Fibroblast of skin of left biceps (primary cell): ENCODE data around the gene RABL6.
A peak's percentile ranks its signal among the peaks of the same experiment; 100 is the strongest.
"Not testable (repeated sequence)": the region's sequence is repeated elsewhere in the genome, so short reads cannot be mapped to it uniquely, and the experiment has no call there.

ENCODE experiments used
- DNase-seq, 2 experiments: peaks; one replicate each; pipeline ENCODE4 v3.0.0-alpha.2; 2013; ENCODE audit warnings: low read depth in 2 of 2

Gene RABL6

DNA sequence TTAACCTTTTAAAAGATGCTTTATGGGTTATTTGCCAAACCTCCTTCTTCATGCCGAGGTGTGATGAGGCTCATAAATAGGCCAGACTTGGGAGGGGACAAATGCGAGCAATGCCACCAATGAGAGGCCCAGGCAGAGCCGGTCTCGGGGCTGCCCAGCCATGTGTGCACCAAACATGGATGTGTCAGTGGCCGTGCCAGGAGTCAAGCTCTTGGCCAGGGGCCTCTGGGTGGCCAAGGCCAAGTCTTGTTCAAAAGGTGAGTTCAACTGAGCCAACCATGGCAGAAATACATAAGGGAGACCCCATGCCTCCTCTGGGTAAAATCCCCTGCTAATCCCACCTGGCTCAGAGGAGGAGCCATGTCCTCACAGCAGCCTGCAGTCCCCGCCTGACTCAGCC lies 32.6 kb upstream of the RABL6 start:
- no peak for DNase-seq

GRCh38 chr9:136776947-136777346 lies 30.8 kb upstream of the RABL6 start:
- DNase-seq: no peak

DNA sequence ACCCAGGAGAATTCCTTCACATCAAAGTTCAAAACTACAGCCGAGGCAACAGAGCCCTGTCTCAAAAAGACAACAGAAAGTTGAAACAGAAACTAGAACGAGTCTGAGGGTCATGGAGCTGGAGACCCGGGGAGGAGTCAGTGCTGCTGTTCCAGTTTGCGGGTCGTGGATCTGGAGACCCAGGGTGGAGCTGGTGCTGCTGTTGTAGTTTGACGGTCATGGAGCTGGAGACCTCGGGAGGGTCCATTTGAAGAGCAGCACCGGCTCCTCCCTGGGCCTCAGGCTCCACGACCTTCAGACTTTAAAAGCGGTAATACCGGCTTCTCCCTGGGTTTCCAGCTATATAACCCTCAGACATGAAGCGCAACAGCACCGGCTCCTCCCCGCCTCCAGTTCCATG lies 30.4 kb upstream of the RABL6 start:
- no peak for DNase-seq

- DNase-seq: no peak
These were observed 27.9 kb upstream of the RABL6 start for GRCh38 chr9:136779808-136780207.

DNA sequence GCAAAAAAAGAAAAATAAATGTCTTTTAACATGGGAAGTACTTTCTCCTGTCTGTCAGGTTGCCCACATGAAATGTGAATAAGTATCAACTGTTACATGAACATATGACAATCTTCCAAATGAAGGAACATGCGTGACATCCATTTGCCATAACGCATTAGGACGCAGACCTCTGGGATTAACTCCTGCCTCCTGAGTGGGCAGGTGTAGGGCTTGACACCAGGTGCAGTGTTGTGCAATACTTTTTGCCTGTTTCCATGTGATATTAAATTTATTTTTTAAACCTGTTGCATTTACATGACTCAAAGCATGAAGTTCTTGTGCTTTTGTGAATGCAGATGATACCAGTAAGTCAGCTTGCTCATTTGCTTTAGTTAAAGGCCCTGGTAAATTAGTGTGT lies 25.3 kb upstream of the RABL6 start:
- no peak for DNase-seq

DNA sequence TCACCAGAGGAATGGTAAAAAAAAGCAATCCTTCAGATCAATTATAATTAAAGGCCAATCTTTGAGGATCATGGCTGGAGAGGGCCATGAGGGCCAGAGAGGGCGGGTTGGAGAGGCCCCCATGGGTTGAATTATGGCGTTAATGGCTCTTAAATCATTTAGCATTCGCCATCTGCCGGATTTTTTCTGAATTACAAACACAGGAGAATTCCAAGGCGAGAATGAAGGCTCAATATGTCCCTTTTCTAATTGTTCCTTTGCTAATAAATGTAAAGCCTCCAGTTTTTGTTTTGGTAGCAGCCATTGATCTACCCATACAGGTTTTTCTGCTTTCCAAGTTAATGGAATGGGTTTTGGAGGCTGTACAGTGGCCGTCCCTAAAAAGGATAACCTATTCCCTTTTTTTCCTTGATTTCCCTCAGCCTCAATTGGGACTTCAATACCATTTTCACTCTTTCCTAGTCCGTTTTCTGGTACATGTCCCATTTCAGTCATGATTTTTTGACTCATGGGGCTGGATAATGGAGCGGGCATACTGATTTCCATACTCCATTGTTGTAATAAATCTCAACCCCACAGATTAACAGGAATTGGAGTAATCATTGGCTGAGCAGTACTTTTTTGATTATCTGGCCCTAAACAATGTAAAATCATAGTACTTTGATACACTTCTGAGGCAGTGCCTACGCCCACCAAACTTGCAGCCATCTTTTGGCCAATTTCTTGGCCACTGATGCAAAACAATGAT lies 23.3 kb upstream of the RABL6 start:
- no peak for DNase-seq

GRCh38 chr9:136784997-136785361 lies 22.8 kb upstream of the RABL6 start:
- DNase-seq: no peak

GRCh38 chr9:136785565-136786355 lies 22.0 kb upstream of the RABL6 start:
- DNase-seq: not testable (repeated sequence)

GRCh38 chr9:136786451-136786850 lies 21.3 kb upstream of the RABL6 start:
- no peak for DNase-seq

DNA sequence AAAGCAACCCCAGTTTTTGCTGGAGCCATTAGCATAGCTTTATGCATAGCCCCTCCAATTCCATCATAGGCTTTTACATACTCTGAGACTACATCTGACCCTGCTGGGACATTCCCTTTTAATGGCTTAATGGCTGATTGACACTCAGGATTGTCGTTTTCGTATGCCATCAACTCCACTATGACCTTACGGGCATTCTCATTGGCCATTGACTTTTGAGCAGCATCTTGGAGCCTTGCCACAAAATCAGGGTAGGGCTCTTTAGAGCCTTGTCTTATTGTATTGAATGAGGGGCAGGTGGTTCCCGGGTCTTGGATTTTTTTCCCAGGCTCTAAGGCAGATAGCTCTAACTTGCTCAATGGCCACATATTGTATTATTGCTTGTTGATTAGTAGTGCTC lies 20.8 kb upstream of the RABL6 start:
- DNase-seq: not testable (repeated sequence)

GRCh38 chr9:136787690-136788400 lies 19.9 kb upstream of the RABL6 start:
- no peak for DNase-seq

DNA sequence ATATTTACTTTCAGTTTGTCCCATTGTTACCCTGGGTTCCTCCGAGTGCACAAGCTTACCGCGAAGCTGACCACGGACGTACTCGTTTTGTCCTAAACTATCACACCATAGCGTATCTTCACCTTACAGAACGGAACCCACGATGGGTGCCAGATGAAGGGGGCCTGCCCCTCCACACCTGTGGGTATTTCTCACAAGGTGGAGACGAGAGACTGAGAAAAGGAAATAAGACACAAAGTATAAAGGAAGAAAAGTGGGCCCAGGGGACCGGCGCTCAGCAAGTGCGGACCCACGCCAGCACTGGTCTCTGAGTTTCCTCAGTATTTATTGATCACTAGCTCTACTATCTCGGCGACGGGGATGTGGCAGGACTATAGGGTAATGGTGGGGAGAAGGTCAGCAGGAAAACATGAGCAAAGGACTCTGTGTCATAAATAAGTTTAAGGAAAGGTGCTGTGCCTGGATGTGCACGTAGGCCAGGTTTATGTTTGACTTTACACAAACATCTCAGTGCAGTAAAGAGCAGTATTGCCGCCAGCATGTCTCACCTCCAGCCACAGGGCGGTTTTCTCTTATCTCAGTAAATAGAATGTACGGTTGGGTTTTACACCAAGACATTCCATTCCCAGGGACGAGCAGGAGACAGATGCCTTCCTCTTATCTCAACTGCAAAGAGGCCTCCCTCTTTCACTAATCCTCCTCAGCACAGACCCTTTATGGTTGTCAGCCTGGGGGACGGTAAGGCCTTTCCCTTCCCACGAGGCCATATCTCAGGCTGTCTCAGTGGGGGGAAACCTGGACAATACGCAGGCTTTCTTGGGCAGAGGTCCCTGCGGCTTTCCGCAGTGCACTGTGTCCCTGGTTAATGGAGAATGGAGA lies 18.9 kb upstream of the RABL6 start:
- DNase-seq: not testable (repeated sequence)

GRCh38 chr9:136789523-136789937 lies 18.2 kb upstream of the RABL6 start:
- no peak for DNase-seq

GRCh38 chr9:136790640-136791515 lies 16.9 kb upstream of the RABL6 start, which contains the start of gene TMEM141:
TSS of gene TMEM141 (plus strand) at chr9:136791344. CDS start at chr9:136791371, 27 bp downstream.
- DNase-seq: peak; percentile 98

DNA sequence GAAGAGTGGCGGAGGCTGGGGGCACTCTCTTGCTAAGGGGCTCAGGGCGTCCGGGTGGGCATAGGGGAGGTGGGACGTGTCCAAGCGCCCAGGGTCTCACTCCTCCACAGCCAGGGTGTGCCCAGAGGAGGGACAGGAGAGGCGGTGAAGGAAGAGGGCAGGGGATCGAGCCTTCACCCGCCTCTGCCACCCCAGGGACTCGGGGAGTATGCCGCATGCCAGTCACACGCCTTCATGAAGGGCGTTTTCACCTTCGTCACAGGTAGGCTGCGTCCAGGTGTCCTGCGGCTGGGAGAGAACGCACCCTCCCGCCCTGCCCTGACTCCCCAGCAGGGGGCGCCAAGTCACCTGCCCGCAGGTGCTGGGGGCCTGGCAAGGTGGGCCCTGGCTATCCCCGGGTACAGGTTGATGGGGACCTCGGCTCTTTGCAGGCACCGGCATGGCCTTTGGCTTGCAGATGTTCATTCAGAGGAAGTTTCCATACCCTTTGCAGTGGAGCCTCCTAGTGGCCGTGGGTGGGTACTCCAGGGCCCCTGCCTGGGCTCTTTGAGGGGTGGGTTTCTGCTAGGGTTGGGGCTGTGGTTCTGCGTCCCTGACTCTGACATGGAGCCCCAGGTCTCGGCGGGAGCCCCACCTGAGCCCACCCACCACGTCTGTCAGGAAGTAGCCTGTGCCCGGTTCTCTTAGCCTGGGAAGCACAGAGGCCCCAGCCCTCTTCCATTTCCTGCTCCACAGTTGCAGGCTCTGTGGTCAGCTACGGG lies 16.1 kb upstream of the RABL6 start:
- no peak for DNase-seq

GRCh38 chr9:136792321-136793085 lies 15.2 kb upstream of the RABL6 start:
- no peak for DNase-seq

DNA sequence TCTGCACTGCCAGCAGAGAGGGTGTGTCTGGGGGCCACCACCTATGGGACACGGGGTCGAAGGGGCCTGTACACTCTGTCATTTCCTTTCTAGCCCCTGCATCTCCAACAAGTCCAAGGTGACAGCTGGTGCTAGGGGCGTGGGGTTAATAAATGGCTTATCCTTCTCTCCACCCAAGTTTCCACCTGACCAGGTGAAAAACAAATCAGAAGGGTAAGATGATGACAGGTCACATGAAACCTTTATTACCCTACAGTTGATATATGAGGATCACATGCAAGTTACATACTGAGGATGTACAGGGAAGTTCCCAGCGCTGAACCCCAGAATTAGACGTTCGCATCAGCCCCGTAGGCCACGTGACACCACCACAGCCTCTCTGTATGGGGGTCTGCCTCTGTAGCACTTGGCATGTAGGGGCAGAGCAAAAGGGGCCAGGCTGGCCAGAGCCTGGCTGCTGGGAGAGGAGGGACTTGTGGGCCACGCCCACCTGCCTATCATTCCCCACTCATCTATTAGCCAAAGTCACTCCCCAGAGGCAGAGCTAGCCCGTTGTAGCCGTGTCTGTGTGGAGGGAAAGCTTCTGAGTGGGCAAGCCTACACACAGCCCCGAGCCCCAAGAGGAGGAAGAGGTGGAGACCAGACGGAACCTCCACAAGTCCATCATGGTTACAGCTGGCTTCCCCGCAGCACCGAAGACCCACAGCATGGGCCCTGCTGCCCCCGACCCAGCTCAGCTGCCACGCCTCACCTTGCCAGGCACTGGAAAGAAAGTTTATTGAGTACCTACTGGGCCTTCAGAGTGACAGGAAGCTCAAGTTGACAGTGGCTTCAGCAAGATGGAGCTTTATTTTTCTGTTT lies 14.4 kb upstream of the RABL6 start:
- no peak for DNase-seq
